ENCODE measurements around the gene XCR1. TPM values are rescaled to one million over a fixed set of nuclear protein-coding genes. Genes with fewer than 3 reads are reported as not detected.

Gene XCR1
- total RNA-seq, 1 donor from 2014 or later: not detected

GRCh38 chr3:45978006-45978761, 49.1 kb downstream of the XCR1 start:
- ChIA-PET POLR2A (no interaction called here), CTCF (no interaction called here)
- Mint-ChIP-seq H3K36me3 (ENCODE audit: low read depth) (peaks cover 85% of the 10 kb centered on the region), H3K27me3 (no peaks in the 10 kb centered on the region), H3K27ac (peak overlapping the region; percentile 26), H3K9me3 (no peaks in the 10 kb centered on the region), H3K4me3 (no peak overlapping the region), H3K4me1 (peaks cover 30% of the 10 kb centered on the region)
- ATAC-seq (ENCODE audit: low read depth) (no peak), DNase-seq (no peak)
- no peak for TF ChIP-seq CTCF (IDR thresholded peaks at IDR 0.05)
- intact Hi-C loops (cut with micrococcal nuclease): no loop called here

- Mint-ChIP-seq H3K27ac (no peak overlapping the region), H3K4me1 (peaks cover 43% of the 10 kb centered on the region), H3K9me3 (no peaks in the 10 kb centered on the region), H3K27me3 (no peaks in the 10 kb centered on the region), H3K4me3 (no peak overlapping the region), H3K36me3 (ENCODE audit: low read depth) (peaks cover 80% of the 10 kb centered on the region)
- no peak for TF ChIP-seq CTCF (IDR thresholded peaks at IDR 0.05)
- ChIA-PET POLR2A (interaction anchor here (0.6 kb wide), 1 partner anchor 26 kb away, joined by 3 read pairs; no protein-coding TSS in a partner anchor), CTCF (no interaction called here)
- no peak for DNase-seq
- no peak for ATAC-seq (ENCODE audit: low read depth)
- intact Hi-C loops (cut with micrococcal nuclease): no loop called here
These were observed 50.8 kb downstream of the XCR1 start for GRCh38 chr3:45976191-45977091.

GRCh38 chr3:45975686-45976085, 51.6 kb downstream of the XCR1 start:
- POLR2A ChIA-PET: no interaction called here
- Mint-ChIP-seq H3K9me3 (no peaks in the 10 kb centered on the region), H3K4me3 (no peak overlapping the region), H3K4me1 (peaks cover 35% of the 10 kb centered on the region), H3K36me3 (ENCODE audit: low read depth) (peaks cover 78% of the 10 kb centered on the region), H3K27ac (no peak overlapping the region), H3K27me3 (no peaks in the 10 kb centered on the region)
- intact Hi-C loops (cut with micrococcal nuclease): no loop called here
- TF ChIP-seq CTCF (IDR thresholded peaks at IDR 0.05): no peak
- CTCF ChIA-PET: no interaction called here
- DNase-seq: no peak
- no peak for ATAC-seq (ENCODE audit: low read depth)

GRCh38 chr3:45974686-45975085, 52.6 kb downstream of the XCR1 start:
- H3K9me3 Mint-ChIP-seq: no peaks in the 10 kb centered on the region
- DNase-seq (no peak), ATAC-seq (ENCODE audit: low read depth) (no peak)
- no peaks in the 10 kb centered on the region for H3K27me3 Mint-ChIP-seq
- H3K4me3 Mint-ChIP-seq: no peak overlapping the region
- no peak for TF ChIP-seq CTCF (IDR thresholded peaks at IDR 0.05)
- ChIA-PET CTCF (interaction anchor here (0.8 kb wide), 1 partner anchor 35 kb away, joined by 4 read pairs; no protein-coding TSS in a partner anchor), POLR2A (no interaction called here)
- H3K4me1 Mint-ChIP-seq: peaks cover 26% of the 10 kb centered on the region
- peaks cover 82% of the 10 kb centered on the region for H3K36me3 Mint-ChIP-seq (ENCODE audit: low read depth)
- H3K27ac Mint-ChIP-seq: no peak overlapping the region
- intact Hi-C loops (cut with micrococcal nuclease): no loop called here
